HG02885 (cell line): ENCODE measurements around the gene FUT3.
"Not testable (repeated sequence)": the region's sequence is repeated elsewhere in the genome, so short reads cannot be mapped to it uniquely, and the experiment has no call there.

Experiments
- ATAC-seq: cut with Tn5 transposase; IDR thresholded peaks from one replicate; pipeline ENCODE4 v1.9.1; 2021; ENCODE audit warnings: mild to moderate bottlenecking; ENCODE audit not compliant: unreplicated experiment, poor library complexity

Gene FUT3

DNA sequence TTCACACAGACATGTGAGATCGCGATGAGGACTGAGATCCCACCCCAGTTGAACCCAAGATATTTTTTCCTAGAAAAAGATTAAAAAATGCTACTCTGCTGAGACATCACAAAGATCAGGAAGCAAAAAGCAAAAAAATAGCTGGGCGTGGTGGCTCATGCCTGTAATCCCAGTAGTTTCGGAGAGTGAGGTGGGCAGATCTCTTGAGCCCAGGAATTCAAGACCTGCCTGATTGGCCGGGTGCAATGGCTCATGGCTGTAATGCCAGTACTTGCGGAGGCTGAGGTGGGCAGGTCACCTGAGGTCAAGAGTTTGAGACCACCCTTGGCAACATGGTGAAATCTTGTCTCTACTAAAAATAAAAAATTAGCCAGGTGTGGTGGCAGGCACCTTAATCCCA, 1.1 kb downstream of the FUT3 start:
- no peak for ATAC-seq

DNA sequence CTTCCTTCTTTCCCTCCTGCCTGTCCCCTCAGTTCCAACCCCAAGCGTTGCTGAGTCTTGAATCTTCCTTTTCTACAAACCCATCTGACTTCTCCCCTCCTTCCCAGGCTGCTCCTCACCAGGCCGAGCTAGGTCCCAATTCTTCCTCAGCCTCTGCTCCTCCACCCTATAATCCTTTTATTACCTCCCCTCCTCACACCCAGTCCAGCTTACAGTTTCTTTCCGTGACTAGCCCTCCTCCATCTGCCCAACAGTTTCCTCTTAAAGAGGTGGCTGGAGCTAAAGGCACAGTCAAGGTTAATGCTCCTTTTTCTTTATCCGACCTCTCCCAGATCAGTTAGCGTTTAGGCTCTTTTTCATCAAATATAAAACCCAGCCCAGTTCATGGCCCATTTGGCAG, 2.6 kb downstream of the FUT3 start:
- ATAC-seq: not testable (repeated sequence)

GRCh38 chr19:5847846-5848245, 3.4 kb downstream of the FUT3 start:
- not testable (repeated sequence) for ATAC-seq

- ATAC-seq: no peak
Observed at GRCh38 chr19:5844456-5845433, 6.5 kb downstream of the FUT3 start.

DNA sequence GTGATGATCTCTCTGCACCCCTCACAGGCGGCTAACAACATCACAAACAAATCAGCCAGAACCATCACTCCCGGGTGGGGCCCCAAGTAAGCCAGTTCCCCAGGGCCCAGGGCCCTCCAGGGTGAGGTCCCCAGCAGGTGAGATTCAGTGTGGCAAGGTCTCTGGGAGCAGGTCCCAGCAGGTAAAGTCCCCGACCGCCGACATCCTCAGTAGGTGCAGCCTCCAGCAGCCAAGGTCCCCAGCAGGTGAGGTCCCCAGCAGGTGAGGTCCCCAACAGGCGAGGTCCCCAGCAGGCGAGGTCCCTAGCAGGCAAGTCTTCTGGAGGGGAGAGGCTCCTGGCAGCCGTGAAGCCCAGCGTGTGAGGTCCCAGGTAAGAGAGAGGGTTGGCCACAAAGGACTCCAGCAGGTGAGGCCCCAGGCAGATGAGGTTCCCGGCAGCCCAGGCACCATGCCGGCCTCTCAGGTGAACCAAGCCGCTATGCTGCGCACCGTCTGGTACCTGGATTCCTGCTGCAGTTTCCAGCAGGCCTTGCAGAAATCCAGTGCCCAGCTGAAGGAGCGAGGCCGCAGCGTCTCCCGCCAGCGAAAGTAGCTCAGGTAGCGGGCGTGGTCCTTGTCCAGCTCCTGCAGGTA, 7.8 kb downstream of the FUT3 start:
- ATAC-seq: no peak

DNA sequence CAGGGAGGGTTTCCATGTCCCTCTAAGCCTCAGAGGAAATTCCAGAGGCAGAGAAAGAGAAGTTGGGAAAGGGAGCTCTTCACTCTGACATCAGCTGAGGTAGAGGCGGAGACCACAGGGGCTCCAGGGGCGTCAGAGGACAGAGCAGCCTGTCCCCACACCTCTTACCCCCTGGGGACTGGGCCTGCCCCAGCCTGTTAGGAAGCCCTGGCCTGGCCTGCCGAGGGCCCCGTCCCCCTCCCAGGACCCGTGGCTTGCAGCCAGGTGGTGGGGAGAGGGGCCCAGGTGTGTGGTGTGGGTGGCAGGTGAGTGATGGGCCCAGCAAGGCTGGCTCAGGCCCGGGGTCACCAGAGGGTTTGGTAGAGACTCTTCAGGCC, 9.5 kb downstream of the FUT3 start:
- not testable (repeated sequence) for ATAC-seq

- ATAC-seq: no peak
Observed at GRCh38 chr19:5839065-5840017, 11.9 kb downstream of the FUT3 start, which contains the start of gene FUT6. FUT6 (minus strand) TSS chr19:5839702; CDS start chr19:5832567, 7,135 bp downstream.

GRCh38 chr19:5838353-5839064, 12.7 kb downstream of the FUT3 start:
- no peak for ATAC-seq

- no peak for ATAC-seq
Observed at GRCh38 chr19:5837761-5838352, 13.4 kb downstream of the FUT3 start.

- ATAC-seq: no peak
Observed at GRCh38 chr19:5832527-5833216, 18.6 kb downstream of the FUT3 start.

DNA sequence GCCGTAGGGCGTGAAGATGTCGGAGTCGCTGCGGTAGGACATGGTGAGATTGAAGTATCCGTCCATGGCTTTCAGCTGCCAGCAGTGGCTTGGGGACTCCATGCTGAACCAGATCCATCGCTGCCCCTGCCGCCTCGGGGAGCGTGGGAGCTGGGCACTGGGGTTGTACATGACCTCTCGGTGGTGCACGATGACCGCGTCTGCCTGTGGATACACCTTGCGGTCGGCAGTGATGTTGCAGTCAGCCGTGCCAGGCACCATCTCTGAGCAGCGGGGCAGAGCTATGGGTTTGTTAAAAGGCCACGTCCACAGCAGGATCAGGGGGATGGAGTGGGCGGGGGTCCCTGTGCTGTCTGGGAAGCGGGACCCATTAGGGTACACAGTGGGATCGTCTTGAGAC, 19.2 kb downstream of the FUT3 start:
- no peak for ATAC-seq

- no peak for ATAC-seq
Observed at GRCh38 chr19:5831159-5831558, 20.1 kb downstream of the FUT3 start.

DNA sequence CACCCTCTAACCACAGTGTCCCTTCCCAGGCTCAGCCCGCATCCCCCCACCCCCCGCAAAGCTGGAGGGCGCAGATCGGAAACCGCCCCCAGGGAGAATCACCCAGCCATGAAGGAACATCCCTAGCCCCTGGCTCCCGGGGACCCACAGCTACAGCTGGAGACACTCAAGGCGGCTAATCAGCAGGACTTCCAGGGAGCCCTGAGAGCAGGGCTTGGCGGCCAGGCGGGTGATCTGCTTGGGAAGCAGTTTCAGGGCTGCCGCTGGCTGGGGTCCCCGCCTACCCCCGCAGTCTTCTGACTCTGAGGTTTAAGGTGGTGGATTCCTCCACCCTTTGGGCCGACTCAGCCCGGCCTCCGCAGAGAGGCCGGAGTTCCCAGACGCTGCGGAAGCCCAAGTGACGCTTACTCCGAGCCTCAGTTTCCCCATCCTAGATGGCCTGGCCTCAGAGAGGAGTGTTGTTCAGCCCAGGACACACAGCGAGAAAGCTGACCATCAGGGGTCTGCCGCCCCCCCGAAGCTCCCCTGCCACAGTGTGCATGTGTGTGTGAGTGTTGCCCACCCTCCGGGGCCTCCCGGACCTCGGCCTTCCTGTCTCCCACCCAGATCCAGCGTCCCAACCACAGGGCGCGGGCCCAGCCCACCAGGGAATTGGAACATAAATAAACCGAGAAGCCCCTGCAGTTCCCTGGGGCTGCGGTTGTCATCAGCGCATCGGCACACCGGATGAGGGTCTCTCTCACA, 21.5 kb downstream of the FUT3 start:
- no peak for ATAC-seq

GRCh38 chr19:5828661-5829566, 22.3 kb downstream of the FUT3 start:
- ATAC-seq: no peak

DNA sequence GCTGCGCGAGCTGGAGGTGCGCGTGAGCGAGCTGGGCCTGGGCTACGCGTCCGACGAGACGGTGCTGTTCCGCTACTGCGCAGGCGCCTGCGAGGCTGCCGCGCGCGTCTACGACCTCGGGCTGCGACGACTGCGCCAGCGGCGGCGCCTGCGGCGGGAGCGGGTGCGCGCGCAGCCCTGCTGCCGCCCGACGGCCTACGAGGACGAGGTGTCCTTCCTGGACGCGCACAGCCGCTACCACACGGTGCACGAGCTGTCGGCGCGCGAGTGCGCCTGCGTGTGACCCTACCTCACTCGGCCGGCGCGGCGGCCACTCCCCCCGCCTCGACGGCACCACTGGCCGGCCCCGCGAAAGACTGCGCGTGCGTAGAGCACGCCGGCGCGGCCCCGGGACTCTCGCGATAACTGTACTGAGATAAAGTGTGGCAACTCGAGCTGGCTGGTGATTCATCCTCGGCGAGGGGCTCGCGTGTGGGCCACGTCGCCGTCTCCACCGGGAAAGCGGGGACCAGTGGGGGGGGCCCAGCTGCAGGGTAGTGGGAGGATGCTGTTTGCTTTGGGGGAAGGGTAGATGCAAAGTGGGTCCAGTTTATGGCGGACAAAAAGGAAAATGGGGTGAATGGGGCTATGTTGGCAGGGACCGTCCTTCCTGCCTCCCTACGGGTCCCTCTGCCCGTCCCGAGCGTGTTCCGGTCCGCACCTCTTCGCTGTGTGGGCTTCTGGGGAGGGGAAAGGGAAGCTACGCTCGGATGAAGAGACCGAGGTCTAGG, 23.2 kb downstream of the FUT3 start:
- ATAC-seq: peak; percentile 67

- no peak for ATAC-seq
Observed at GRCh38 chr19:5827342-5827890, 23.8 kb downstream of the FUT3 start.
